ENCODE results near the gene TMEM168.
A peak's percentile ranks its signal among the peaks of the same experiment; 100 is the strongest.
"Not testable (repeated sequence)": the region's sequence is repeated elsewhere in the genome, so short reads cannot be mapped to it uniquely, and the experiment has no call there.

The TMEM168 gene

GRCh38 chr7:112777406-112777805 is 12.8 kb downstream of the TMEM168 start:
- DNase-seq = no peak

DNA sequence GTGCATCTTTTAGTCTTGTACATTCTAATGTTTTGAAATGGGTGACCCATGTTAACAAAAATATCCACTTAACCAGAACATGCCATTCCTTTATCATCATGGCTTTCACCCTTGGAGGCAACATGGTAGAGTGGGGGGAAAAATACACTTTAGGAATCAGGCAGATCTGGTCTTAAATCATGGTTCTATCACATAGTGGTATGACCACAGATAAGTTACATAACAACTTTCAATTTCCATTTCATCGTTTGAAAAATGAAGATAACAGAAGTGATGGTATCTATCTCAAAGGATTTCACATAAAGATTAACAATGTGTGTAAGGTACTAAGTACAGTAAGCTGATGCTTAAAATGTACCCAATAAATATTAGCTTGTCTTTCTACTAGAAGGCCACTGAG is 19.0 kb downstream of the TMEM168 start:
- DNase-seq = no peak

GRCh38 chr7:112770051-112770450 is 20.1 kb downstream of the TMEM168 start:
- DNase-seq = peak; percentile 91

DNA sequence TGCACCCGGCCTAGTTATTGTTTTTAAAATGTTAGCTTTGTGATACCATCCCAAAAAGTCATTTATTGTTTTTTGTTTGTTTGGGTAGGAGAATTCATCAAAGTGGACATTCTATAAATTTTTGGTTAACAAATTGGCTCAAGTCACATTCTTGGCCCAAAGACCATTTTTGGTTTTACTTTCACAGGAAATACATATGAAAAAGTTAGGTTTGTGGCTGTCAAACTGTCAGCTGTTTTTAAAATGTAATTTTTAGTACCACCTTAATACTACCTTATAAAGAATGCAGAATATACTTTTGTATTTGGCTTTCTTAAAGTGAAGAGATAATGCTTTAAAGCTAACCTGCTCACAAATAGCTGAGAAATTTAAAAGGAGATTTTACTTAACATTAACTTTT is 25.1 kb downstream of the TMEM168 start:
- no peak for DNase-seq

DNA sequence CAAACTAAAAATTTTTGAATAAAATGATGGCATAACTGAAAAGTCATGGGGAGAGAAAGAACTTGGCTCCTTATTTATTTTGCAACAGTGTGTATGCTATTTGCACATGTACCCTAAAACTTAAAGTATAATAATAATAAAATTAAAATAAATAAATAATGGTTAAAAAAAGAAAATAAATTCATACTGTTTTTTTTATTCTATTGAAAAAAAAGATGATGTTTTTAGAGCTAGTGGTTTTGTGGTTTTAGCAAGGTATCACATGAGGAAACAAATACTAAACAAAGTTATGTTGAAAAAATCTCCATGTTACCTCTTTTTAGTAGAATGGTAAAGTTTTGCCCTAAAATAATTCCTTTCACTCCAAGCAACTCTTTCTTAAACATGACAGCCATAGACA is 26.2 kb downstream of the TMEM168 start:
- DNase-seq = no peak

GRCh38 chr7:112763298-112763697 is 26.9 kb downstream of the TMEM168 start:
- no peak for DNase-seq

GRCh38 chr7:112759905-112760304 is 30.3 kb downstream of the TMEM168 start:
- DNase-seq = no peak

GRCh38 chr7:112757337-112757736 is 32.9 kb downstream of the TMEM168 start:
- no peak for DNase-seq

DNA sequence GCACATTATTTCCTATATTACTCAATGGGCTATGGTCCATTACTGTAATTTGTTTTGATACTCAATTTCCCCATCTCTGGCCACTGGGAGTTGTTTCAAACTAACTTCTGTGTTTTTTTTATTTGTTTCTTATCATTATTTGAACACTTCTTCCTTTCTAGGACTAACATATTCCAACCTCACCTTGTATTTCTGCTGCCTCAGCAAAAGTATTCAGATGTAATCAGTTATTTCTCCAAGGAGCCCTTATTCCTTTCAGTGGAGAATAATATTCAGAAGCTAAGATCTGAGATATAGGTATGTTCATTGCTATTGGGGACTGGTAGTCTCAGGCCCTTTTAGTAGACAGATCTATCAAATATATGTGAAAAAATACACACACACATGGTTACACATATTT is 36.9 kb downstream of the TMEM168 start:
- DNase-seq = no peak

GRCh38 chr7:112752576-112752975 is 37.6 kb downstream of the TMEM168 start:
- DNase-seq = no peak

DNA sequence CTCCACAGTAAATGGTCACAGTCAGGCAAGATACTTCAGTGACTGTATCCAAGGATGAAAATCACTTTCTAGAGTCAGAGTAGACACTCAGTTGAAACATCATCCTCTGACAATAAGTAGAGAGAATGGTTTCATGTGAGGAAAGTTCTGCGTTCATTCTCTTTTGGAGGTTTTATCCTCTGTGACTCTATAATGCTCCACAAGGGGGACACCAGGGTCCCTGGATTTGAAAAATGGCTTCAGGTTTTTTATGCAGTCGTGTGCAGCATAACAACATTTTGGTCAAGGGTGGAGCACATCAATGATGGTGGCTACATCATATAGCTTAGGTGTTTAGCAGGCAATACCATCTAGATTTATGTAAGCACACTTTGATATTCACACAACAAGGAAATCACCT is 40.4 kb downstream of the TMEM168 start:
- no peak for DNase-seq

GRCh38 chr7:112748381-112748780 is 41.8 kb downstream of the TMEM168 start:
- DNase-seq = no peak

GRCh38 chr7:112745635-112746034 is 44.6 kb downstream of the TMEM168 start:
- no peak for DNase-seq

- no peak for DNase-seq
These were observed 45.4 kb downstream of the TMEM168 start for GRCh38 chr7:112744818-112745217.

GRCh38 chr7:112743811-112744210 is 46.4 kb downstream of the TMEM168 start:
- DNase-seq = peak; percentile 89

DNA sequence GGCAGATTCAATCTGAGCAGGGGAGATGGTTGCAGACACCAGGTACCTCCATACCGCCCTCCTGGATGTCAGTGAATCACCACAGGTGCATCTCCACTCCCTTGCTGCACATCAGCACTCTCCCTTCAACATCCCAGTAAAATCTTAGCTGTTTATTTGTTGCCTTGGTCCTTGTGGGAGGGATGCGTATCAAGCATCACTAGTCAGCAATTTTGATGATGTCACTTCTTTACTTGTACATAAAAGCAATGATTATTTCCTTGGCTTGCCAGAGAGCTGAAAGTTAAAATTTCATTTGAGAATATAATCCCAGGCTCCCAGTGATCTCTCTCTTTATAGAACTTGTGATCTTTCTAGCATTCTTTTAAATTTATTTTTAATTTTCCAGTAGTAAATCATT is 49.5 kb downstream of the TMEM168 start:
- no peak for DNase-seq

GRCh38 chr7:112739436-112740180 is 50.6 kb downstream of the TMEM168 start:
- no peak for DNase-seq

DNA sequence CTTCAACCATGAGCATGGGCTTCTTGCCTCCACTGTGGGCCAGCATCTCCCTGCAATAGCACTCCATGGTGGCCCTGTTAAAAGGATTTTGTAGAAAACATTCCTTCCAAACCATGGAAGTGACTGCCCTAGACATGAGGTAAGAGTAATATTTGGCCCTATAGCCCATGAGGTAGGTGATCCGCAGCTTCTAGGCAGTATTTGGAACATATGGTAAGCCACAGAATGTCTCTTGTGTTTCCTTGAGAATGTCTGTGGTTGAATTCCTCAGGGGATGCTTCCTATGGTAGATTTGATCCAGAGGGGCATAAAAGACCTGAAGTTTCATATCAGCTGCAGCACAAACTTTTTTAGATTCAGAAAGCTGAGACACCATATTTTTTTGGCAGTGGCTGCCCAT is 54.9 kb downstream of the TMEM168 start:
- no peak for DNase-seq

DNA sequence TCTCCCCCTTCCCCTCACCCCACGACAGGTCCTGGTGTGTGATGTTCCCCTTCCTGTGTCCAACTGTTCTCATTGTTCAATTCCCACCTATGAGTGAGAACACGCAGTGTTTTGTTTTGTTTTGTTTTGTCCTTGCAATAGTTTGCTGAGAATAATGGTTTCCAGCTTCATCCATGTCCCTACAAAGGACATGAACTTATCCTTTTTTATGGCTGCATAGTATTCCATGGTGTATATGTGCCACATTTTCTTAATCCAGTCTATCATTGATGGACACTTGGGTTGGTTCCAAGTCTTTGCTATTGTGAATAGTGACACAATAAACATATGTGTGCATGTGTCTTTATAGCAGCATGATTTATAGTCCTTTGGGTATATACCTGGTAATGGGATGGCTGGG is 58.9 kb downstream of the TMEM168 start:
- not testable (repeated sequence) for DNase-seq

GRCh38 chr7:112726076-112726475 is 64.1 kb downstream of the TMEM168 start:
- DNase-seq = no peak

DNA sequence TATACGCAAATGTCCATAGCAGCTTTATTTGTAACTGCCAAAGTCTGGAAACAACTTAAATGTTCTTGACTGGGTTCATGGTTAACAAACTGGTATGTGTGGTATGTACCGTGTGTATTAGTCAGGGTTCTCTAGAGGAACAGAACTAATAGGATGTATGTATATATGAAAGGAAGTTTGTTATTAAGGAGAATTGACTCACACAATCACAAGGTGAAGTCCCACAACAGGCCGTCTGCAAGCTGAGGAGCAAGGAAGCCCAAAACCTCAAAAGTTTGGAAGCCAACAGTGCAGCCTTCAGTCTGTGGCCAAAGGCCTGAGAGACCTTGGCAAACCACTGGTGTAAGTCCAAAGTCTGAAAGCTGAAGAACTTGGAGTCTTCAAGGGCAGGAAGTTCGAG is 66.8 kb downstream of the TMEM168 start:
- DNase-seq = no peak

DNA sequence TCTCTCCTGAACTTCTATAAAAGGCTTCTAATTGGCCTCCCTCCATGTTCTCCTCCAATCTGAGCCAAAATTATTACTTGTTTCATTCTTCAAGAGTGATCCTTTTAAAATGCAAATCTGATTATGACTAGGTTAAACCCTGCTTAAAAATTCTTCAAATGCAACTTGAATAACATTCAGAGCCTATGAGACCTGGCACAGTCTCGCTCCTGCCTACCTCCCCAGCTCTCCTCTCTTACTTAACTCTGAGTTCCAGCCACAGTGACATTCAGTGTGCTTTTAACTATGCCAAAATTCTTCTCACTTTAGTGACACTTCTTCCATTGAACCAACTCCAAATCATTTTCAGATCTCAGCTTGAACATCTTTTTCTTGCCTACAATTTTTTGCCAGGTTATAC is 68.8 kb downstream of the TMEM168 start:
- DNase-seq = no peak

DNA sequence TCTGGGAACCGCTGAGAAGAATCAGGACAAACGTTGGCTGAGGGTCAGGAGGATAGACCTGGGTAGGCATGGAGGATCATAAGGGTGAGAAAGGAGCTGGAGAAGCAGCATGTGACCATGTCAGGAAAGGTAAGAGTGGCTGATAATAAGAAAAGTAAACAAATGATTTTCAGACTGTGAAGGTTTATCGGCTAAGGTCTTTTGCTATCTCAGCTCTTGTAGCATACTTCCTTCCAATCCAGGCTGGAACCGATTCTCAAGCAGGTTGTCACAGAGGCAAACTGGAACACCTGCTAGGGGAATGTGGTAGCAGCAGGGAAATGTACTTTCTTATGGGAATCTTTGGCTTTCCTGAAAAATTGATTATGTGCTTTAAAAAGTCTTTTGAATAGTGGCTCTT is 74.7 kb downstream of the TMEM168 start:
- no peak for DNase-seq

DNA sequence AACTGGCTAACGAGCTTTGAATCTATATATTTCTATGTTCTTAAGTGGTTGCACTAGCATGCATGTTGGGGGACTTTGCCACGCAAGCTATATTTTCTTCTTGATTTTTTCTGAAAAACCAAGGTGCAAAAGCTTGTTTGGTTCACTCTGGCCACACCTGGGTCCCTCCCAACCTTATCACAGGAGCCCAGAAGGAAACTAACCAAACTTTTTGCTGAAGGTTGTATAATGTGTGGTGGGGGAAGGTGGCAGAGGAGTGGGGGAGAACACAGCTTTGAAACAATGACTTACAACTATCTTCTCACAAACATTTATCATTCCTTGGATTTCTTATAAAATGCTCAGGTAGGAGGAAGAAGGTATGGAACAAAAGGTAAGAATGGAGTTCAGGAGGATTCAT is 75.3 kb downstream of the TMEM168 start:
- no peak for DNase-seq

Measured in islet precursor cell (in vitro differentiated cells).